Stimulated activated memory B cell treated with anti-CD40 and anti-IgM and Interleukin-4, amounts not matched to agents 10 μg/mL and 1 μg/mL and 100 μg/mL, for 72 hours (primary cell): ENCODE results near the gene PAX3.

Experiments
- ATAC-seq: fragments of 150-1000 bp; cut with Tn5 transposase; 2 replicates; pipeline ENCODE4 v1.10.0; 2021
- H3K27ac Mint-ChIP-seq: one replicate; pipeline ENCODE4 v1.8.0; 2022; ENCODE audit warnings: mild to moderate bottlenecking, mixed read lengths
- H3K27me3 Mint-ChIP-seq: one replicate; pipeline ENCODE4 v1.8.0; 2022; ENCODE audit warnings: mixed read lengths
- H3K36me3 Mint-ChIP-seq: one replicate; pipeline ENCODE4 v1.8.0; 2022; ENCODE audit warnings: mixed read lengths
- H3K4me1 Mint-ChIP-seq: one replicate; pipeline ENCODE4 v1.8.0; 2022; ENCODE audit warnings: mixed read lengths
- H3K4me3 Mint-ChIP-seq: one replicate; pipeline ENCODE4 v1.8.0; 2022; ENCODE audit warnings: mild to moderate bottlenecking, moderate library complexity, mixed read lengths
- H3K9me3 Mint-ChIP-seq: one replicate; pipeline ENCODE4 v1.8.0; 2022; ENCODE audit warnings: mixed read lengths

Gene PAX3

GRCh38 chr2:222241128-222241870, 57.5 kb downstream of the PAX3 start:
- H3K4me3 Mint-ChIP-seq, result no peak overlapping the region
- no peaks in the 10 kb centered on the region for H3K9me3 Mint-ChIP-seq
- peaks cover 60% of the 10 kb centered on the region for H3K27me3 Mint-ChIP-seq
- ATAC-seq, result no peak
- H3K4me1 Mint-ChIP-seq, result no peaks in the 10 kb centered on the region
- no peak overlapping the region for H3K27ac Mint-ChIP-seq
- no peaks in the 10 kb centered on the region for H3K36me3 Mint-ChIP-seq

- H3K27ac Mint-ChIP-seq, result no peak overlapping the region
- peaks cover 60% of the 10 kb centered on the region for H3K27me3 Mint-ChIP-seq
- no peaks in the 10 kb centered on the region for H3K4me1 Mint-ChIP-seq
- no peaks in the 10 kb centered on the region for H3K9me3 Mint-ChIP-seq
- ATAC-seq, result no peak
- no peak overlapping the region for H3K4me3 Mint-ChIP-seq
- H3K36me3 Mint-ChIP-seq, result no peaks in the 10 kb centered on the region
Measured at GRCh38 chr2:222240676-222241049, 58.1 kb downstream of the PAX3 start.

DNA sequence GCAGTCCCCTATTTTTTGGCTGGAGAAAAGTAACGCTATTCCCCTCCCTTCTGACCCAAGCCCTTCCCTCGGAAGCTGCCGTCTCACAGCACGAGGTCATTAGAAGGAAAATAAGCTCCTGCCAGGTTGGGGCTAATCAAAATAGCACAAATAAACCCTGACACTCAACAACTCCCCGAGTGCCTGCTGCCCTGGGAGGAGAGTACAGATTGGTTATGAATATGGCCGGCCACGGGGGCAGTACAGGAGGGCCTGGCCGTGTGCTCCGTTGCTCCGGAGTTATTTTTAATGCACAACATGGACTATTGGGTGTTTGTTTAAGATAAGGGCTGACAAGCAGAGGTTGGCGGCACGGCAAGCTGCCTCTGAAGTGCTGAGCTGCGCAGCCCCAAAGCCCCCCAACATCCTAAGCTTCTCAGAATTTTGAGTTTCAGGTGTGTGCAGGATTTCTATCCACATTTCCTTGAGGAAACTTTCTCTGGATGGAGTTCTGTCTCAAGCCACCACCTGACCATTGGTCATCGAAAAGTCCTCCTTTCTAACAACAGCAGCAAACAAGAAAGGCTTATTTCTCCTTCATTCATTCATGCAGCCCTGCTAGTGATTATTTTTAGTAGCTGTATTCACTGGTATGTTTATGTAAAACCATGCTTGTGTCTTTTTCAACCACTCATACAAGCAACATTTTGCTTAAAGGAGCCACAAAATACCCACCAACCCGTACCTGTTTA, 58.7 kb downstream of the PAX3 start:
- H3K9me3 Mint-ChIP-seq, result no peaks in the 10 kb centered on the region
- no peak overlapping the region for H3K27ac Mint-ChIP-seq
- H3K4me1 Mint-ChIP-seq, result no peaks in the 10 kb centered on the region
- H3K36me3 Mint-ChIP-seq, result no peaks in the 10 kb centered on the region
- peaks cover 60% of the 10 kb centered on the region for H3K27me3 Mint-ChIP-seq
- ATAC-seq, result no peak
- no peak overlapping the region for H3K4me3 Mint-ChIP-seq

- peaks cover 58% of the 10 kb centered on the region for H3K27me3 Mint-ChIP-seq
- ATAC-seq, result no peak
- no peaks in the 10 kb centered on the region for H3K9me3 Mint-ChIP-seq
- no peaks in the 10 kb centered on the region for H3K36me3 Mint-ChIP-seq
- H3K27ac Mint-ChIP-seq, result no peak overlapping the region
- H3K4me3 Mint-ChIP-seq, result no peak overlapping the region
- no peaks in the 10 kb centered on the region for H3K4me1 Mint-ChIP-seq
Measured at GRCh38 chr2:222239091-222239490, 59.7 kb downstream of the PAX3 start.

- Mint-ChIP-seq H3K27ac (no peak overlapping the region), H3K4me1 (no peaks in the 10 kb centered on the region), H3K4me3 (no peak overlapping the region), H3K36me3 (no peaks in the 10 kb centered on the region), H3K27me3 (peaks cover 50% of the 10 kb centered on the region), H3K9me3 (no peaks in the 10 kb centered on the region)
- no peak for ATAC-seq
Measured at GRCh38 chr2:222238072-222238471, 60.7 kb downstream of the PAX3 start.

GRCh38 chr2:222232839-222233238, 66.0 kb downstream of the PAX3 start:
- Mint-ChIP-seq H3K9me3 (no peaks in the 10 kb centered on the region), H3K27me3 (peaks cover 26% of the 10 kb centered on the region), H3K4me3 (no peak overlapping the region), H3K36me3 (no peaks in the 10 kb centered on the region), H3K4me1 (no peaks in the 10 kb centered on the region), H3K27ac (no peak overlapping the region)
- ATAC-seq, result no peak

- no peak overlapping the region for H3K4me3 Mint-ChIP-seq
- peaks cover 23% of the 10 kb centered on the region for H3K27me3 Mint-ChIP-seq
Measured at GRCh38 chr2:222232372-222232771, 66.4 kb downstream of the PAX3 start.

GRCh38 chr2:222228054-222228453, 70.7 kb downstream of the PAX3 start:
- Mint-ChIP-seq H3K4me1 (no peaks in the 10 kb centered on the region), H3K9me3 (no peaks in the 10 kb centered on the region), H3K27ac (no peak overlapping the region), H3K4me3 (no peak overlapping the region), H3K36me3 (no peaks in the 10 kb centered on the region), H3K27me3 (peaks cover 11% of the 10 kb centered on the region)
- no peak for ATAC-seq

More at GRCh38 chr2:222232372-222232771, 66.4 kb downstream of the PAX3 start:
- ATAC-seq, result no peak
- H3K4me1 Mint-ChIP-seq, result no peaks in the 10 kb centered on the region
- no peak overlapping the region for H3K27ac Mint-ChIP-seq
- H3K36me3 Mint-ChIP-seq, result no peaks in the 10 kb centered on the region
- no peaks in the 10 kb centered on the region for H3K9me3 Mint-ChIP-seq

DNA sequence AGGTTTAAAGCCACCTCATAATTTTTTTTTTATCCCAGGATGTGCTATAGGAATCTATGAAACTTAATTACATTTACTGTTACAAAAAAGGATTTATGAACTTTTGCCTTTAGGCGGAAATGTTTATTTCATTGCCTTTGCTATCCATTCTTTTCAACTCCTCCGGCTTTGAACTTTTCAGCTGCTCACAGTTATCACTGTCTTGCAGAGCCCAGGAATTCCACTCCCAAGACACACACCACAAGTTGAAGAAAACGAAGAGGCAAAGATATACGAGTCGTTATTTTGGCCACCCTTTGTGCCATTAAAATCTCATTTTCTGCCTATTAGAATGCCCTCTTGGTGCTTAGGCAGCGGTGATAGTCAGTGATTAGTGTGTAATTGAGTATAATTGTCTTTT, 80.0 kb downstream of the PAX3 start:
- Mint-ChIP-seq H3K4me3 (no peak overlapping the region), H3K4me1 (no peaks in the 10 kb centered on the region), H3K27me3 (no peaks in the 10 kb centered on the region), H3K27ac (no peak overlapping the region), H3K36me3 (no peaks in the 10 kb centered on the region), H3K9me3 (no peaks in the 10 kb centered on the region)
- no peak for ATAC-seq

DNA sequence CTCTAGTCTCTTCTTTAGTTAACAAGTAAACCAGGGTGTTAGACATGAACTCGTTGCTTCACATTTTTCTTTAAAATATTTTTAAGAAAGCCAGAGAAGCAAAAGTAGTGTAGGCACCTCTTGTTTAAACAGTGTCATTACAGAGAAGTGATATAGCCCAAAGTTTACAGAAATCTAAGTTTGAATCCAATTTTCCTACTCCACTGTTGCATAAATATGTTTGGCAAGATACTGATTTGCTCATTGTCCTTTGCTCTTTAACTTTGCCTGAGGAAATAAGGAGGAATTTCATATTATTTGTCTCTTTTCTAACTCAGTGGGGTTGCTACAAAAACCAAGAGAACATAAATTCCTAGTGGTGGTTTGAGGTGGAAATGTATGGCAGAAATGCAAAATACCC, 81.1 kb downstream of the PAX3 start:
- no peak for ATAC-seq
- Mint-ChIP-seq H3K9me3 (no peaks in the 10 kb centered on the region), H3K36me3 (no peaks in the 10 kb centered on the region), H3K27ac (no peak overlapping the region), H3K27me3 (no peaks in the 10 kb centered on the region), H3K4me1 (no peaks in the 10 kb centered on the region), H3K4me3 (no peak overlapping the region)

- no peak for ATAC-seq
- no peaks in the 10 kb centered on the region for H3K36me3 Mint-ChIP-seq
- H3K9me3 Mint-ChIP-seq, result no peaks in the 10 kb centered on the region
- no peak overlapping the region for H3K27ac Mint-ChIP-seq
- peaks cover 4% of the 10 kb centered on the region for H3K27me3 Mint-ChIP-seq
- H3K4me1 Mint-ChIP-seq, result no peaks in the 10 kb centered on the region
- no peak overlapping the region for H3K4me3 Mint-ChIP-seq
Measured at GRCh38 chr2:222214885-222215284, 83.9 kb downstream of the PAX3 start.

DNA sequence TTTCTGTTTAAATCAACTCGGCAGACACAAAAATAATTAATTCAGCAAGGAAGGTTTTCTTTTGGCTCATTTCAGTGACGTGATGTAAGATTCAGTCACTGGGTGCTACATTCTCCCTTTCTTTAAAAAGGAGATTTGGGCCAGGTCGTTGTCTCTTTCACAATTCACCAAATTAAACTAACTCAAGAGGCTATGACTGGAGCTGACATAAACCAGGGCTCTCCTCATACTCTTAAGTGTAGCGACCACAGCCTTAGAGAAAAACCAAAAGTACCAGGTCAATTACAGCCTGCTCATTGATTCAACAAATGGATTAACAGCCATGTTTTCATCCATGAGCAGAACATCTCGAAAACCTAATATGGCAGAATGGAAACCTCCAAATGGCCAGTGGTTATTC, 85.7 kb downstream of the PAX3 start:
- no peak for ATAC-seq
- Mint-ChIP-seq H3K27me3 (peaks cover 6% of the 10 kb centered on the region), H3K4me3 (no peak overlapping the region), H3K4me1 (no peaks in the 10 kb centered on the region), H3K27ac (no peak overlapping the region), H3K9me3 (no peaks in the 10 kb centered on the region), H3K36me3 (no peaks in the 10 kb centered on the region)

- peaks cover 6% of the 10 kb centered on the region for H3K27me3 Mint-ChIP-seq
- H3K4me3 Mint-ChIP-seq, result no peak overlapping the region
- no peak overlapping the region for H3K27ac Mint-ChIP-seq
- no peaks in the 10 kb centered on the region for H3K9me3 Mint-ChIP-seq
- no peaks in the 10 kb centered on the region for H3K36me3 Mint-ChIP-seq
- no peaks in the 10 kb centered on the region for H3K4me1 Mint-ChIP-seq
- ATAC-seq, result no peak
Measured at GRCh38 chr2:222212571-222212970, 86.2 kb downstream of the PAX3 start.

DNA sequence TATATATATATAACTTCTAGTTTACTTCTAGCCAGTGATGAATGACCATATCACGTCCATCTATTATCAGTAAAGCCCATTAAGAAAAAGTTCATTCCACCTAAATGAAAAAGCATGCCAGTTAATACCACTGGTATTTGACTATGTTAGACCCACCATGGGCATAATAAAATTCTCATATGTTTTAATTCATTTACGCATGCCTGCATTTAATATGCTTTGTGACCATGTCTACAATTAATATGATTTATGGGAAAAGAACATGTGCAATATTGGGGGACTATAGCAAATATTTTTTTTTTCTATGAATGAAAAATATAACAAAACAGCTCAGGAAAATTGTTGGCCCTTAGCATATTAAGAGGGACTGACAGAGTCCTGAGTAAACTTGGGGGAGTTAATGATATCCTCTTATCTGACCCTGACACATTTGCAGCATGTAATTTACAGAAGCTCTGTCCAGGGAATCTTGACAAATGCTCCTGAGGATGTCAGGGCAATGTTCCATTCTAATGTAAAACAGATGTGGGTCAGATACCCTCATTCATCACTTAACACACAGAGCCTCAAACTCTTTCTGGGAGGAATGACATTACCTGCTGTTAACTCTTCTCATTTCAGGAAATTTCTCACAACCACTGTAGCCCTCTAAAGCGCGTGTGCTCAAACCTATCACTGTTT, 90.6 kb downstream of the PAX3 start:
- ATAC-seq, result no peak
- no peaks in the 10 kb centered on the region for H3K9me3 Mint-ChIP-seq
- H3K4me1 Mint-ChIP-seq, result no peaks in the 10 kb centered on the region
- H3K4me3 Mint-ChIP-seq, result no peak overlapping the region
- H3K27ac Mint-ChIP-seq, result no peak overlapping the region
- no peaks in the 10 kb centered on the region for H3K36me3 Mint-ChIP-seq
- H3K27me3 Mint-ChIP-seq, result peaks cover 6% of the 10 kb centered on the region

GRCh38 chr2:222205136-222205535, 93.7 kb downstream of the PAX3 start:
- Mint-ChIP-seq H3K4me1 (no peaks in the 10 kb centered on the region), H3K27me3 (peaks cover 5% of the 10 kb centered on the region), H3K4me3 (no peak overlapping the region), H3K36me3 (no peaks in the 10 kb centered on the region), H3K27ac (no peak overlapping the region), H3K9me3 (no peaks in the 10 kb centered on the region)
- no peak for ATAC-seq

DNA sequence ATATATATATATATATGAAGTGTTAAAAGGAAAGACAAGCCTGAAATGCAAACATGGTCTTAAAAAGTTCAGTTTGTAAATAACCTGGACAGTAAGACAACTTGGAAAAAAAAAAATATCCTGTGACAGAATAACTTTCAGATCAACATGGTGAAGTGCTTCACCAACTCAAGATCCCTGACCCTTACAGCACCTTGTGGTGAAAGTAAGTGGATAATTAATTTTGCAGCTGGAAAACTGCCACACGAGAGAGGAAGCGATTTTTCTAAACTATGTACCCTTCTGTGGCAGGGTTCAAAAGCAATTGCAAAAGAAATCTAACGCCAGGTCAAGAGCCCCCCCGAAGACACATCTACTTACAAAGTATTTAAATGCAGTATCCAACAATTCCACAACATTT, 95.8 kb downstream of the PAX3 start:
- Mint-ChIP-seq H3K27ac (no peak overlapping the region), H3K4me3 (no peak overlapping the region), H3K4me1 (no peaks in the 10 kb centered on the region), H3K9me3 (peaks cover 3% of the 10 kb centered on the region), H3K27me3 (no peaks in the 10 kb centered on the region), H3K36me3 (no peaks in the 10 kb centered on the region)
- ATAC-seq, result no peak
